HEK293T (cell line): ENCODE measurements around the gene SNRPA.
"Not testable (repeated sequence)": the region's sequence is repeated elsewhere in the genome, so short reads cannot be mapped to it uniquely, and the experiment has no call there.

Experiments
- CTCF ChIA-PET: fragments of 350-600 bp; formaldehyde crosslinking; extraction: SDS; loops from one replicate; lab custom pipeline; 2021; ENCODE audit warnings: antibody characterized with exemption, inconsistent platforms; lab: Yijun Ruan, JAX
- POLR2A ChIA-PET: fragments of 350-600 bp; formaldehyde crosslinking; extraction: SDS; loops from one replicate; lab custom pipeline; 2020; ENCODE audit warnings: antibody characterized with exemption, inconsistent platforms; lab: Yijun Ruan, JAX
- DNase-seq: peaks from one replicate; pipeline ENCODE4 v3.0.0; 2012; ENCODE audit warnings: mixed read lengths; ENCODE audit errors: extremely low spot score
- ARNT ChIP-seq: fragments of 450-650 bp; IDR thresholded peaks from 2 replicates; pipeline ENCODE4 v1.6.1; 2017; ENCODE audit warnings: mild to moderate bottlenecking
- BHLHE40 ChIP-seq: fragments of 450-650 bp; IDR thresholded peaks from 2 replicates; pipeline ENCODE4 v1.6.1; 2016; ENCODE audit warnings: mild to moderate bottlenecking, moderate library complexity, borderline replicate concordance
- CTBP1 ChIP-seq: fragments of 450-650 bp; IDR thresholded peaks from 2 replicates; pipeline ENCODE4 v1.6.1; 2016; ENCODE audit warnings: borderline replicate concordance
- ELF4 ChIP-seq: fragments of 450-650 bp; IDR thresholded peaks from 2 replicates; pipeline ENCODE4 v1.6.1; 2017; ENCODE audit warnings: antibody characterized with exemption
- FOXA1 ChIP-seq: fragments of 450-650 bp; IDR thresholded peaks from 2 replicates; pipeline ENCODE4 v1.6.1; 2016; ENCODE audit warnings: mild to moderate bottlenecking
- FOXK2 ChIP-seq: fragments of 450-650 bp; IDR thresholded peaks from 2 replicates; pipeline ENCODE4 v1.6.1; 2016; ENCODE audit warnings: mild to moderate bottlenecking
- FOXM1 ChIP-seq: fragments of 450-650 bp; IDR thresholded peaks from 2 replicates; pipeline ENCODE4 v1.6.1; 2017; ENCODE audit warnings: mild to moderate bottlenecking, borderline replicate concordance
- HDGF ChIP-seq: fragments of 450-650 bp; IDR thresholded peaks from 2 replicates; pipeline ENCODE4 v1.6.1; 2017; ENCODE audit warnings: antibody characterized with exemption, borderline replicate concordance
- L3MBTL2 ChIP-seq: fragments of 450-650 bp; conservative IDR thresholded peaks from 2 replicates; pipeline ENCODE4 v1.6.1; 2016; ENCODE audit warnings: mild to moderate bottlenecking
- LEF1 ChIP-seq: fragments of 450-650 bp; IDR thresholded peaks from 2 replicates; pipeline ENCODE4 v1.6.1; 2017; ENCODE audit warnings: mild to moderate bottlenecking, borderline replicate concordance
- NFRKB ChIP-seq: fragments of 450-650 bp; IDR thresholded peaks from 2 replicates; pipeline ENCODE4 v1.6.1; 2016; ENCODE audit warnings: mild to moderate bottlenecking, moderate library complexity
- SP1 ChIP-seq: fragments of 450-650 bp; IDR thresholded peaks from 2 replicates; pipeline ENCODE4 v1.6.1; 2017
- SUZ12 ChIP-seq: fragments of 450-650 bp; IDR thresholded peaks from 2 replicates; pipeline ENCODE4 v1.6.1; 2016; ENCODE audit warnings: mild to moderate bottlenecking
- TARDBP ChIP-seq: fragments of 450-650 bp; IDR thresholded peaks from 2 replicates; pipeline ENCODE4 v1.6.1; 2016
- ZNF384 ChIP-seq: fragments of 450-650 bp; IDR thresholded peaks from 2 replicates; pipeline ENCODE4 v1.6.1; 2016
- TF ChIP-seq, protein P1 (sequence below): fragments of 450-650 bp; IDR thresholded peaks from 2 replicates; pipeline ENCODE4 v1.6.1; 2016

SNRPA gene

DNA sequence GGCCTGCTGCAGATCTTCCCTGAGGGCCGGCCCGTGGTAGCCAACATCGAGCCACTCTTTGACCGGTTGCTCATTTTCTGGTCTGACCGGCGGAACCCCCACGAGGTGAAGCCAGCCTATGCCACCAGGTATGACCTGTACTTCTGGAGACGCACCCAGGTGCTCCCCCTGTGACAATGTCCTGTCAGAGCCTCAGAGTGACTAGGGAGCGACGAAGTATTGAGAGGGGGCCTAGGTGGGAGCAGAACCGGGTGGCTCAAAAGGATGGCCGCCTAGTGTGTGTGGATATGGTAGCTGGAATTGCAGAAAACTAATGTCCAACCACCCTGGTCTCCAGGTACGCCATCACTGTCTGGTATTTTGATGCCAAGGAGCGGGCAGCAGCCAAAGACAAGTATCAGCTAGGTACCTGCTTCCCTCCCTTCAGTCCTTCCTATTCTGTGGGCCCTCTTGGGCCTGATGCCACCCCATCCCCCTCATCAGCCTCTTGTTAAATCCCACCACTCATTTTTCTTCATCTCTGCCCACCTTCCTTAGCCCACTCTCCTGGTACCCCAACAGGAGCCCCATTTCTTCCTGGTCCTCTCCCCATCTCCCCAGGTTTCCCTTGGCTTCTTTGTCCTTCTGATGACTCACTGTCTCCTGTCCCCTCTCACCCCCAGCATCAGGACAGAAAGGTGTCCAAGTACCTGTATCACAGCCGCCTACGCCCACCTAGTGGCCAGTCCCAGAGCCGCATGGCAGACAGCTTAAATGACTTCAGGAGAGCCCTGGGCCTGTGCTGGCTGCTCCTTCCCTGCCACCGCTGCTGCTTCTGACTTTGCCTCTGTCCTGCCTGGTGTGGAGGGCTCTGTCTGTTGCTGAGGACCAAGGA lies 56.4 kb downstream of the SNRPA start:
- TF ChIP-seq LEF1 (no peak), ARNT (no peak), SP1 (no peak), HDGF (peak; percentile 89; the same call in 1 of the 2 replicates)
- POLR2A ChIA-PET, result interaction anchor here (0.9 to 1.5 kb wide), 2 partner anchors 9 to 12 kb away, joined by 3 to 5 read pairs; partner anchors contain the start of gene EGLN2
- CTCF ChIA-PET, result interaction anchor here (0.6 to 1.1 kb wide), 5 partner anchors 29 to 479 kb away, joined by 3 to 6 read pairs (median 3); partner anchors contain the start of genes COQ8B, ITPKC and RAB4B
- peak; percentile 20 for DNase-seq

DNA sequence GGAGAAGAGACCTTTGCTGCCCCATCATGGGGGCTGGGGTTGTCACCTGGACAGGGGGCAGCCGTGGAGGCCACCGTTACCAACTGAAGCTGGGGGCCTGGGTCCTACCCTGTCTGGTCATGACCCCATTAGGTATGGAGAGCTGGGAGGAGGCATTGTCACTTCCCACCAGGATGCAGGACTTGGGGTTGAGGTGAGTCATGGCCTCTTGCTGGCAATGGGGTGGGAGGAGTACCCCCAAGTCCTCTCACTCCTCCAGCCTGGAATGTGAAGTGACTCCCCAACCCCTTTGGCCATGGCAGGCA lies 57.0 kb downstream of the SNRPA start:
- CTCF ChIA-PET, result interaction anchor here (0.6 kb wide), 1 partner anchor 478 kb away, joined by 3 read pairs; no protein-coding TSS in a partner anchor
- TF ChIP-seq BHLHE40 (no peak), LEF1 (no peak), TARDBP (no peak), SP1 (no peak), NFRKB (no peak), FOXA1 (no peak), ARNT (no peak), SUZ12 (no peak), ELF4 (no peak), ZNF384 (no peak), FOXK2 (no peak), CTBP1 (no peak), FOXM1 (no peak), L3MBTL2 (no peak), HDGF (no peak)
- TF ChIP-seq, protein P1, sequence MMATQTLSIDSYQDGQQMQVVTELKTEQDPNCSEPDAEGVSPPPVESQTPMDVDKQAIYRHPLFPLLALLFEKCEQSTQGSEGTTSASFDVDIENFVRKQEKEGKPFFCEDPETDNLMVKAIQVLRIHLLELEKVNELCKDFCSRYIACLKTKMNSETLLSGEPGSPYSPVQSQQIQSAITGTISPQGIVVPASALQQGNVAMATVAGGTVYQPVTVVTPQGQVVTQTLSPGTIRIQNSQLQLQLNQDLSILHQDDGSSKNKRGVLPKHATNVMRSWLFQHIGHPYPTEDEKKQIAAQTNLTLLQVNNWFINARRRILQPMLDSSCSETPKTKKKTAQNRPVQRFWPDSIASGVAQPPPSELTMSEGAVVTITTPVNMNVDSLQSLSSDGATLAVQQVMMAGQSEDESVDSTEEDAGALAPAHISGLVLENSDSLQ, result no peak
- no peak for DNase-seq
- POLR2A ChIA-PET, result no interaction called here

DNA sequence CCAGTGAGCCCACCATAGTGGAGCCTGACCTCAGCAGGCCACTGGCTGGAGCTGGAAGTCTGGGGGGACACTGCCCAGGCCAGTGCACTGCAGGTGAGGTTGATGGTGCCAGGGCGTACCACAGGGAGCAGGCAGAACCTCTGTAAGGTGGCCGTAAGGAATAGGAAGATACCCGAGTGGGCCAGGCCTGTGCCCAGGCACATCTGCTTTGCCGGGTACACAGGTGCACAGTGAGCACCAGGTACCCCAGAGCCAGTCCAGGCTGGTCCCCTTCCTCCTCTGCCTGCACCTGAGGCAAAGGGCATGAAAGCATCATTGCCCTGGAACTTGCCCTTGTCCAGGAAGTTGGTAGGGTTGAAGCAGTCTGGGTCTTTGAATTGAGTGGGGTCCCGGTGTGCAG lies 57.5 kb downstream of the SNRPA start:
- ChIA-PET POLR2A (no interaction called here), CTCF (no interaction called here)
- no peak for TF ChIP-seq ELF4
- no peak for TF ChIP-seq TARDBP
- no peak for TF ChIP-seq FOXM1
- TF ChIP-seq SUZ12, result no peak
- TF ChIP-seq FOXA1, result no peak
- TF ChIP-seq L3MBTL2, result no peak
- TF ChIP-seq ARNT, result no peak
- TF ChIP-seq, protein P1, result no peak
- no peak for TF ChIP-seq LEF1
- TF ChIP-seq HDGF, result no peak
- TF ChIP-seq BHLHE40, result no peak
- DNase-seq, result no peak

DNA sequence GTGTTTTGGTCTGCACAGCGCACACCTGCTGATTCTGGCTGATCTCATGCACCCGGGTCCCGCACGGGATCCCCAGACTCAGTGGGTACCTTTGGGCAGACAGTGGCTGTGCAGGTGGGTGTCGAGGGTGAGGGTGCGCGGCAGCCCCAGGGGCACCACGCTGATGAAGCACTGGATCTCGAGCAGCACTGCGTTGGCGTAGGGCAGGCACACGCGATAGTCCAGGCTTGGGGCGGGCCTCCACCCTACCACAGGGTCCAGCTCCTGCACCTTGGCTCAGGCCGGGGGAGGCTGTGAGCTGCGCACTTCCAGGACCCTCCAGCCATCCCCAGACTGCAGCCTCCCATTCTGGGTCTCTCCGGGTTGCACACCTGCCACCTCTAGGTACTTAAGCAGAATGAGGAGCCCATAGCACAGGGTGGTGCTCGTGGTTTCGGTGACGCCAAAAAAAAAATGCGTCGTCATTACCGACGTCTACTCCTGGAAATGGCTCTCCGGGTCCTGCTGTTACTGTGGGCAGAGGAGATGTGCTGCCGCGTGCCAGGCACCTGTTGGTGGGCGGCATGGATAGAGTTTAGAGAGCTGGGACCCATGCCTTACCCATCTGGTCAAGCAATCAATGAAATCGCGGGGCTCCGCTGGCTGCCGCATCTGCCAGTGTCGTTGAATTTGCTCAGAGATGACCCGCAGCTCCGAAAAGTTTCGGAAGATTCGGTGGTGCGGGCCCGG lies 58.5 kb downstream of the SNRPA start:
- ChIA-PET POLR2A (no interaction called here), CTCF (no interaction called here)
- no peak for DNase-seq
- TF ChIP-seq ARNT, result no peak
- TF ChIP-seq L3MBTL2, result no peak
- no peak for TF ChIP-seq BHLHE40
- no peak for TF ChIP-seq CTBP1
- TF ChIP-seq FOXM1, result no peak

DNA sequence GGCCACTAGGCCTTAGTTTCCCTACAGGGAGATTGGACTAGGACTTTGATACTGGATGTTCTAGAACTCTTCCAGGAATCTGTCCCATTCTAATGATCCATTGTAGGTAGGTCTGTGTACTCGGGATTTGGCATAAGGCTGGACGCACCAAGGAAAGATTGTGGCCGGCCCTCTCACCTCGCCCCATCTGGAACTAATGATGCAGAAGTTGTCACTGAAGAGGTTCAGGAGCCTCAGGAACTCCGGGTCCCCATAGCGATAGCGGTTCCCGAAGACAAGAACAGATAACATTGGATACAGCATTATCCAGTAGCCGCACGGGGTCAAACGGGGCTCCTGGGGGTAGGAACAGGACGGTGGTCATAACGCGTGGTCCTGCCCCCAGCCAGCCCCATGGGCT lies 59.2 kb downstream of the SNRPA start:
- no peak for TF ChIP-seq FOXA1
- TF ChIP-seq ELF4, result no peak
- TF ChIP-seq LEF1, result no peak
- TF ChIP-seq BHLHE40, result no peak
- TF ChIP-seq CTBP1, result no peak
- TF ChIP-seq SUZ12, result no peak
- no peak for TF ChIP-seq FOXK2
- no peak for TF ChIP-seq HDGF
- no peak for TF ChIP-seq SP1
- ChIA-PET CTCF (no interaction called here), POLR2A (no interaction called here)
- no peak for DNase-seq

DNA sequence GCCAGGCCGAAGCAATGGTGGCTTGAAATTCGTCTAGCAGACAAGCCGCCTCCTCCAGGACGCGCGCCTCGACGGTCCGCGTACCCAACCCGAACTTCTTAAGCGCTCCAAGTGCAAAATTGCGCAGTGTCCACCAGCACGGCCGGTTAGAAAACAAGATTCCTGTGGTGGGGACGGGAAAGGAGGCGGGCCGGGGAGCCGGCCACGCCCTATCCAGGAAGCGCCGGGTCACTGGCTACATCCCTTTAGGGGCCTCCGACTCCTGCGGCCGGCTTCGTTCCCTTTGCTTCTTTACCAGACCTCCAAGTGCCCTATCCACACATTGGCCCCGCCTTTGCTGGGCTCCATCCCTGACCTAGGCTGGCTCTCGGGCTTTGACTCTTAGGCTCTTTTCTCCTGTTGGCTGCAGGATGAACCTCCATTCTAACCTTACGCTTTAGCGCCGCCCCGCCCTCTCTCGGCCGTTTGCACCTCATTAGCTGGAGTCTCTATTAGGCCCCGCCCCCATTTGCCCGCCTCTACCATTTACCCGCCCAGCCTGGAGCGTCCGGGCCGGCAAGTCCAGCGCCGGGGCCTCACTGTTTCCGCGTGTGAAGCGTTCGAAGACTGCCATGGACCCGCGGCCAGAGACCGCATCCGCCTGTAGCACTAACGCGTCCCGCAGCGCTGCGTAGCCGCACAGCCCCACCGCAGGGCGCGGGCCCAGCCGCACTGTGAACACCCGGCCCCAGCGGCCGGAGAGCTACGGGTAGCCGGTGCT lies 59.8 kb downstream of the SNRPA start:
- peak; percentile 39 for TF ChIP-seq L3MBTL2
- CTCF ChIA-PET, POLR2A ChIA-PET: not testable (repeated sequence)
- DNase-seq, result peak; percentile 20
